H1 (cell line): ENCODE results near the gene PAK6. TPM values are rescaled to one million over a fixed set of nuclear protein-coding genes. Genes with fewer than 3 reads are reported as not detected.

Experiments used
- RAD21 ChIP-seq, 2 experiments: IDR thresholded peaks in 1 of 2; conservative IDR thresholded peaks in 1 of 2; 2 replicates each; pipeline ENCODE4 v1.6.1; 2011; ENCODE audit warnings: low read depth in 2 of 2, low read length in 2 of 2, improper control_type of control experiment in 1 of 2, inconsistent platforms in 1 of 2, mild to moderate bottlenecking in 1 of 2, moderate library complexity in 1 of 2
- SAP30 ChIP-seq: fragments of 300-600 bp; sonication (generic); IDR thresholded peaks from 2 replicates; pipeline ENCODE4 v1.7.1; 2012; ENCODE audit warnings: low read length, moderate library complexity, mild to moderate bottlenecking, inconsistent platforms; ENCODE audit not compliant: insufficient read depth, insufficient replicate concordance
- TEAD4 ChIP-seq: IDR thresholded peaks from 2 replicates; pipeline ENCODE4 v1.6.1; 2012; ENCODE audit warnings: low read depth, low read length, inconsistent platforms, mixed read lengths
- polyA plus RNA-seq, 7 experiments: library from polyadenylated mRNA; depleted of rRNA in 3 of 7; stranded (reverse) in 5 of 7; unstranded in 2 of 7; fragments of >200 nt in 5 of 7; fragments of 200-250 nt in 2 of 7; gene quantifications; 1 replicate in 5 of 7; 2 replicates in 1 of 7; 4 replicates in 1 of 7; pipeline versions ENCODE4 v1.2.1 to v1.2.3, GENCODE V29; 2011 to 2013; ENCODE audit warnings: missing spikeins in 2 of 7, mixed read lengths in 2 of 7
- total RNA-seq: library from RNA; stranded (reverse); fragmentation: NEBNext Ultra II Directional; extraction: Animal tissue kit (Norgen Biotek cat#: 25700); gene quantifications from 2 replicates; pipeline ENCODE4 v1.2.1, GENCODE V29; 2021
- TF ChIP-seq, protein P1 (sequence below): IDR thresholded peaks from 2 replicates; pipeline ENCODE4 v1.6.1; 2012; ENCODE audit warnings: inconsistent platforms

The PAK6 gene
- total and polyA plus RNA-seq, 2 of the 8 experiments (the other 6 are each of a cell fraction or from before 2014, with no cell fraction given) = 6.9 to 9.4 TPM

DNA sequence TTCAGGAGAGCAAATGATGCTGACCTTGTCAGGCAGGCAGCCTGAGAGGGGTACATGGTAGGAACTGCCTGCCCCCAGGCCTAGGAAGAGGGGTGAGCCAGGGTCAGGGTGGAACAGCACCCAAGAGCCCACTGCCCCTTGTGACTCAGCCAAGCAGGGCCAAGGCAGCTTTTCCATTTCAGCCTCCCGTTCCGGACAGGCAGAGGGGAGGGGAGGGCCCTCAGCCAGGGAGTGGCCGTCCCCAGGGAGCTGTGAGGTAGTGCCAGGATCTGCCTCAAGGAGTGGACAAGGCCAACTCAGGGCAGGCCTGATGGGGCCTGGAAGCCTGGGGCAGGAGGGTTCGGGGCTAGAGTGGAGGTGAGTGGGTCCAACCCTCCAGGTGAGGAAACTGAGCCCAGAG is 49.1 kb downstream of the PAK6 start (continued):
- TF ChIP-seq RAD21 (IDR thresholded peaks at IDR 0.05 in 1 of 2, conservative IDR thresholded peaks at IDR 0.05 in 1 of 2; ENCODE audit: low read depth in 2 of 2, low read length in 2 of 2) (no peak), SAP30 (no peak), TEAD4 (no peak)
- TF ChIP-seq, protein P1, sequence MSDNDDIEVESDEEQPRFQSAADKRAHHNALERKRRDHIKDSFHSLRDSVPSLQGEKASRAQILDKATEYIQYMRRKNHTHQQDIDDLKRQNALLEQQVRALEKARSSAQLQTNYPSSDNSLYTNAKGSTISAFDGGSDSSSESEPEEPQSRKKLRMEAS = no peak
